SK-N-SH treated with all-trans-retinoic acid at 6 μM for 48 hours (cell line): Measurements from ENCODE around the gene KCNG2.

Experiments used
- ATAC-seq: fragments of 200-7000 bp; cut with Tn5 transposase; 3 replicates; pipeline ENCODE4 v1.9.1; 2020; ENCODE audit warnings: mild to moderate bottlenecking, moderate library complexity
- ARNTL ChIP-seq: fragments of 450-650 bp; formaldehyde crosslinking; IDR thresholded peaks from 2 replicates; pipeline ENCODE4 v1.5.0; 2020; ENCODE audit warnings: low read depth, mild to moderate bottlenecking, moderate library complexity, borderline replicate concordance
- BACH2 ChIP-seq: fragments of 250-450 bp; sonication (Bioruptor Pico); IDR thresholded peaks from 2 replicates; pipeline ENCODE4 v1.9.0; 2021; ENCODE audit warnings: mild to moderate bottlenecking, borderline replicate concordance
- CREB5 ChIP-seq: fragments of 250-450 bp; sonication (Bioruptor Pico); IDR thresholded peaks from 2 replicates; pipeline ENCODE4 v1.5.1; 2020; ENCODE audit warnings: low read depth, mild to moderate bottlenecking, moderate library complexity
- CSRNP3 ChIP-seq: fragments of 250-450 bp; sonication (Bioruptor Pico); IDR thresholded peaks from 2 replicates; pipeline ENCODE4 v1.5.1; 2021; ENCODE audit warnings: mild to moderate bottlenecking, moderate library complexity
- ESRRG ChIP-seq: fragments of 250-450 bp; sonication (Bioruptor Pico); IDR thresholded peaks from 2 replicates; pipeline ENCODE4 v1.6.1; 2021; ENCODE audit warnings: mild to moderate bottlenecking
- GLIS3 ChIP-seq: fragments of 250-450 bp; sonication (Bioruptor Pico); IDR thresholded peaks from 2 replicates; pipeline ENCODE4 v1.5.0; 2020; ENCODE audit warnings: mild to moderate bottlenecking, moderate library complexity
- ISL1 ChIP-seq: fragments of 250-450 bp; sonication (Bioruptor Pico); IDR thresholded peaks from 2 replicates; pipeline ENCODE4 v2.1.2; 2022; ENCODE audit warnings: mild to moderate bottlenecking, moderate library complexity
- PATZ1 ChIP-seq: fragments of 250-450 bp; sonication (Bioruptor Pico); IDR thresholded peaks from 2 replicates; pipeline ENCODE4 v1.8.0; 2020; ENCODE audit warnings: mild to moderate bottlenecking, moderate library complexity, borderline replicate concordance
- POU6F1 ChIP-seq: fragments of 250-450 bp; sonication (Bioruptor Pico); IDR thresholded peaks from 2 replicates; pipeline ENCODE4 v1.8.0; 2021; ENCODE audit warnings: low read depth, mild to moderate bottlenecking, moderate library complexity, borderline replicate concordance
- PPARA ChIP-seq: fragments of 250-450 bp; sonication (Bioruptor Pico); IDR thresholded peaks from 2 replicates; pipeline ENCODE4 v1.5.0; 2020; ENCODE audit warnings: mild to moderate bottlenecking, borderline replicate concordance
- RARB ChIP-seq: fragments of 250-450 bp; sonication (Bioruptor Pico); IDR thresholded peaks from 2 replicates; pipeline ENCODE4 v1.8.0; 2021; ENCODE audit warnings: mild to moderate bottlenecking, moderate library complexity
- SNAI2 ChIP-seq: fragments of 250-450 bp; sonication (Bioruptor Pico); IDR thresholded peaks from 2 replicates; pipeline ENCODE4 v1.5.0; 2020; ENCODE audit warnings: mild to moderate bottlenecking, moderate library complexity
- TCF4 ChIP-seq: fragments of 250-450 bp; sonication (Bioruptor Pico); IDR thresholded peaks from 2 replicates; pipeline ENCODE4 v1.8.0; 2021; ENCODE audit warnings: mild to moderate bottlenecking, moderate library complexity, borderline replicate concordance
- TOX ChIP-seq: fragments of 250-450 bp; sonication (Bioruptor Pico); IDR thresholded peaks from 2 replicates; pipeline ENCODE4 v1.8.0; 2021; ENCODE audit warnings: mild to moderate bottlenecking, moderate library complexity, borderline replicate concordance
- ZC3H10 ChIP-seq: fragments of 250-450 bp; sonication (Bioruptor Pico); IDR thresholded peaks from 2 replicates; pipeline ENCODE4 v1.5.1; 2021; ENCODE audit warnings: mild to moderate bottlenecking, moderate library complexity
- ZFP3 ChIP-seq: fragments of 250-450 bp; sonication (Bioruptor Pico); IDR thresholded peaks from 2 replicates; pipeline ENCODE4 v1.5.0; 2020; ENCODE audit warnings: mild to moderate bottlenecking, moderate library complexity
- ZFP30 ChIP-seq: fragments of 450-650 bp; formaldehyde crosslinking; IDR thresholded peaks from 2 replicates; pipeline ENCODE4 v1.5.0; 2022; ENCODE audit warnings: mild to moderate bottlenecking, moderate library complexity
- ZNF565 ChIP-seq: fragments of 450-650 bp; formaldehyde crosslinking; conservative IDR thresholded peaks from 2 replicates; pipeline ENCODE4 v1.5.0; 2020; ENCODE audit warnings: low read depth, mild to moderate bottlenecking, moderate library complexity
- ZNF70 ChIP-seq: fragments of 450-650 bp; formaldehyde crosslinking; IDR thresholded peaks from 2 replicates; pipeline ENCODE4 v1.5.0; 2020; ENCODE audit warnings: mild to moderate bottlenecking, moderate library complexity
- ZNF8 ChIP-seq: fragments of 450-650 bp; formaldehyde crosslinking; IDR thresholded peaks from 2 replicates; pipeline ENCODE4 v1.5.0; 2020; ENCODE audit warnings: mild to moderate bottlenecking, moderate library complexity

The KCNG2 gene

GRCh38 chr18:79797518-79798345 lies at the start of gene KCNG2:
KCNG2 (plus strand) TSS chr18:79797938; CDS start chr18:79863668, 65,730 bp downstream.
- TF ChIP-seq ISL1 (CRISPR knock-in tag) (no peak), PATZ1 (CRISPR knock-in tag) (no peak), ZFP30 (CRISPR knock-in tag) (no peak), RARB (CRISPR knock-in tag) (no peak), CREB5 (CRISPR knock-in tag) (no peak), ZC3H10 (CRISPR knock-in tag) (no peak), GLIS3 (CRISPR knock-in tag) (no peak), TCF4 (CRISPR knock-in tag) (no peak), CSRNP3 (CRISPR knock-in tag) (no peak), SNAI2 (no peak), TOX (CRISPR knock-in tag) (no peak), BACH2 (no peak), ZNF565 (CRISPR knock-in tag) (no peak), ZNF8 (CRISPR knock-in tag) (no peak), ARNTL (no peak)
- peak; percentile 49; the same call in 2 of the 3 replicates for ATAC-seq

- ATAC-seq = no peak
- TF ChIP-seq PPARA (CRISPR knock-in tag) (no peak), ZFP3 (CRISPR knock-in tag) (no peak)
- TF ChIP-seq, all 23 proteins: peak for 0
Measured at GRCh38 chr18:79748321-79749180, 49.2 kb upstream of the KCNG2 start.

GRCh38 chr18:79749251-79750191 lies 48.2 kb upstream of the KCNG2 start:
- no peak for ATAC-seq
- no peak for TF ChIP-seq ZFP3 (CRISPR knock-in tag)
- no peak for TF ChIP-seq RARB (CRISPR knock-in tag)
- TF ChIP-seq TCF4 (CRISPR knock-in tag) = no peak
- TF ChIP-seq ESRRG (CRISPR knock-in tag) = no peak
- TF ChIP-seq ZNF565 (CRISPR knock-in tag) = no peak
- no peak for TF ChIP-seq CREB5 (CRISPR knock-in tag)
- TF ChIP-seq POU6F1 (CRISPR knock-in tag) = no peak
- TF ChIP-seq GLIS3 (CRISPR knock-in tag) = no peak
- no peak for TF ChIP-seq SNAI2
- no peak for TF ChIP-seq BACH2
- TF ChIP-seq ARNTL = no peak
- no peak for TF ChIP-seq ZNF70
- TF ChIP-seq, all 23 proteins: peak for 0
